ENCODE measurements around the gene PIAS2.

The PIAS2 gene

DNA sequence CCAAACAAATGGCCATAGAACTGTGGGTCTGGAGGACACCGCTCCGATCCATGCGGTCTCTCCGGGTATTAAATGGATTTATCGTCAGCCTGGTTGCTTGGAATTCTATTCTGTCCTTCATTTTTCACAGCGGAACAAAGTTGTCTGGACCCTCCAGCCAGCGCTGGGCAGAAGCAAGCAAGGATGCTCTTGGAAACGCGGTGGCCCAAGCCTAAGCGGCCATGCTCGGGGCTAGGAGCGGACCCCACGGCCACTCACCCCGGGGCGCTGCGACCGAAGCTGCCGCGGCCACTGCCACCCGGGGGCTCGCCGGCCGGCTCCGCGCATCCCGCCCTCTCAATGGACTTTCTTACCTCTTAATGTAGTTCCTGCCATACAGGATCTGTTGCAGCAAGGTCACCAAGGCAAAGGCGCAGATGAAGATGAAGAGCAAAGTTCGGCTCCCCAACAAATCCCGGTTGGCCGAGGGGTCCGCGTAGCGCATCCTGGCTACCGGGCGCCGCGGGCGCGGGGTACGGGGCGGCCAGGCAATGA, 161.2 kb downstream of the PIAS2 start:
- H3K36me3 ChIP-seq (ENCODE audit: control insufficient read depth in 1 of 2, insufficient read depth in 2 of 2, low read length in 2 of 2), result no peaks in the 10 kb centered on the region
- no peaks in the 10 kb centered on the region for H3K9me3 ChIP-seq (ENCODE audit: control insufficient read depth in 1 of 2, low read length in 2 of 2)
- H3K4me3 ChIP-seq (ENCODE audit: low read depth in 1 of 2, low read length in 2 of 2), result peak overlapping the region in 1 of 2 donors; percentile 68
- peaks cover 22% of the 10 kb centered on the region for H3K27me3 ChIP-seq (ENCODE audit: low read depth, low read length)
- peaks cover 0 to 29% of the 10 kb centered on the region in 2 donors for H3K4me1 ChIP-seq (ENCODE audit: control insufficient read depth in 1 of 2, insufficient read depth in 2 of 2, low read length in 2 of 2)
- H3K27ac ChIP-seq (ENCODE audit: low read length), result no peak overlapping the region

DNA sequence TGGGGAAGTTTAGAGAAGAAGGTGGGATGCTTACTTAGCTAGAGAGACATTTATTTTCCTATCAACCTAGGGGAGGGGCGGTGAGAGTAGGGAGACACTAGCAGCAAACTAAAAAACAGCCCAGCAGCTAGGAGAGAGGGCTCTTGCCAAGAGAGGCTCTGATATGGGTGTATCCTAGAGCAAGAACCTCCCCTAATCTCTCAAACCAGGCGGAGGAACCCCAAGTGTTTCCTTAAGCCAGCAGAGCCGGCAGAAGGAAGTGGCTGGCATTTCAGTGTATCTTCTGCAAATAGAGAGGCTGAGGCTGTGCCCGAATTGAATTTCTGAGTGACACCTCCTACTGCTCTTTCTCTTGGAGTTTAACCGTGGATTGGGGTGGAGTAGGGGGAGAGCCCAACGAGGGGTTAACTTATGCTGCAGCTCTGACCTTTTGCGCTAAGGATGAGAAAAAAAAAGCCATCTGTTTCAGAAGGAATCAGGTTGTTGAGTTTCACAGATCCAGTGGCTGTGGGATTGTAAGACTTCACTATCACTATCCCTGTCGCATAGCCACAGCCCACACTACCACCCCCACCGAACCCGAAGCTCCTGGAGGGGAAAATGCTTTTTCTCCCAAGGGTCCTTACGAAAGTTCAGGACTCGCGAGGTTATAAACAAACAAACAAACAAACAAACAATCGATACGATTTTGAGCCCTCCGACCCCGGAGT, 161.8 kb downstream of the PIAS2 start:
- no peak overlapping the region for H3K27ac ChIP-seq (ENCODE audit: low read length)
- H3K36me3 ChIP-seq (ENCODE audit: control insufficient read depth in 1 of 2, insufficient read depth in 2 of 2, low read length in 2 of 2), result no peaks in the 10 kb centered on the region
- H3K4me3 ChIP-seq (ENCODE audit: low read depth in 1 of 2, low read length in 2 of 2), result peak overlapping the region in 1 of 2 donors; percentile 68
- H3K9me3 ChIP-seq (ENCODE audit: control insufficient read depth in 1 of 2, low read length in 2 of 2), result no peaks in the 10 kb centered on the region
- peaks cover 22% of the 10 kb centered on the region for H3K27me3 ChIP-seq (ENCODE audit: low read depth, low read length)
- H3K4me1 ChIP-seq (ENCODE audit: control insufficient read depth in 1 of 2, insufficient read depth in 2 of 2, low read length in 2 of 2), result peaks cover 0 to 29% of the 10 kb centered on the region in 2 donors

DNA sequence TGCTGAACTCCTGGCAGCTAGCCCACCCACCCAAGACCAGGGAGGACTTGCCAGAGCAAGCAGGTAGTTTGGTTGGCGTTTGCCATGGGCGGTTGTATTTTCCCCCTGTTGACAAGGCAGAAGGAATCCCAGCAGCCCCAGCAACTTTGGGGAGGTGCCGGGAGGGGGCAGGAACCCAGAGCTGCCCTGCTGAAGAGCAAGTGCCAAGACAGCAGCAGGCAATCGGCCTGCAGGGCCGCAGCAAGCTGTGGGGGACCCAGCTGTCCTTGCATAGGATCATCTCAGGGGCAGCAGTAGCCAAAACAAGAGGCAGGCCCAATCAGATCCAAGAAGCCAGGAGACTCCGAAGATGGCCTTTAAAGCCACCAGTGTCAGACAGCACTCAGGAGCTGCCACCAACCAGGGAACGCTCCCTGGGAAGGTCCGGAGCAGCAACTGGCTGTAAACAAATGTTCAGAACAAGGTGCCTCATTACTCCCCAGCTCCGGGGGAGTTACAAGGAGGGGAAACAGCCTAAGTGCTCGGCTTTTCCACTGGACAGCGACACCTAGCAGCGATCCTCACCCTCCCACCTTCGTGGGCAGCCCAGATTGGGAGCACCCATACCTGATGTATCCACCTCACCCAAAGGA, 162.5 kb downstream of the PIAS2 start:
- Histone ChIP-seq H3K36me3 (ENCODE audit: control insufficient read depth in 1 of 2, insufficient read depth in 2 of 2, low read length in 2 of 2) (no peaks in the 10 kb centered on the region), H3K4me1 (ENCODE audit: control insufficient read depth in 1 of 2, insufficient read depth in 2 of 2, low read length in 2 of 2) (peaks cover 0 to 29% of the 10 kb centered on the region in 2 donors), H3K9me3 (ENCODE audit: control insufficient read depth in 1 of 2, low read length in 2 of 2) (no peaks in the 10 kb centered on the region), H3K27ac (ENCODE audit: low read length) (no peak overlapping the region), H3K4me3 (ENCODE audit: low read depth in 1 of 2, low read length in 2 of 2) (no peak overlapping the region), H3K27me3 (ENCODE audit: low read depth, low read length) (peaks cover 22% of the 10 kb centered on the region)

- peaks cover 0 to 29% of the 10 kb centered on the region in 2 donors for H3K4me1 ChIP-seq (ENCODE audit: control insufficient read depth in 1 of 2, insufficient read depth in 2 of 2, low read length in 2 of 2)
- no peak overlapping the region for H3K27ac ChIP-seq (ENCODE audit: low read length)
- no peaks in the 10 kb centered on the region for H3K36me3 ChIP-seq (ENCODE audit: control insufficient read depth in 1 of 2, insufficient read depth in 2 of 2, low read length in 2 of 2)
- no peaks in the 10 kb centered on the region for H3K9me3 ChIP-seq (ENCODE audit: control insufficient read depth in 1 of 2, low read length in 2 of 2)
- H3K4me3 ChIP-seq (ENCODE audit: low read depth in 1 of 2, low read length in 2 of 2), result no peak overlapping the region
- H3K27me3 ChIP-seq (ENCODE audit: low read depth, low read length), result peaks cover 20% of the 10 kb centered on the region
These were observed 163.1 kb downstream of the PIAS2 start for GRCh38 chr18:46754188-46754587.

All from muscle layer of duodenum (tissue), 2 donors.